ENCODE data around the gene RUVBL1. TPM values are rescaled to one million over a fixed set of nuclear protein-coding genes. Genes with fewer than 3 reads are reported as not detected.

The RUVBL1 gene
- total and polyA plus RNA-seq, 2 of the 4 experiments (the other 2 are of a cell fraction) = 68.7 to 83.3 TPM

DNA sequence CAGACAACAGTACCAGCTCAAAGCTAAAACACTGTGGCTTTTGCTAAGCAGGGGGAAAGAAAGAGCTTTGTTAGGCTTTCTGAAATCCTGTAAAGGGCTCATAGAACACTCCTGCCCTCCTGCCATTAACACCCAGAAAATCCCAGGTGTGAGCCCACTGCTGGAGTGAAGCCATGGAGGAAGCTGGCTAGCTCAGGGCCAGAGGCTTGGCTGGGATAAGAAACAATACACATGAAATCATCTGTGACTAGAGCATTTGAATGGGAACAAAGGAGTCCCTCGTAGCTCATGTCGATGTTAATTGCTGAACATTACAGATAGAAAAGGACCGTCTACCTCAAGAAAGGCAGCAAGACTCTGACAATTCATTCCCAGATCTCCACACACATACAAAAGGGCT is 23.5 kb downstream of the RUVBL1 start:
- Histone ChIP-seq H3K23ac (ENCODE audit: low read depth, low read length) (no peak overlapping the region), H2AFZ (replicated peaks; ENCODE audit: low read length, poor library complexity) (no peak overlapping the region), H3K9ac (ENCODE audit: low read depth, low read length) (no peak overlapping the region), H4K8ac (ENCODE audit: low read depth in 2 of 2, low read length in 2 of 2) (no peak overlapping the region), H3K27ac (ENCODE audit: insufficient read depth, low read length) (no peak overlapping the region), H3K4me1 (ENCODE audit: control insufficient read depth, insufficient read depth, low read length) (peaks cover 2% of the 10 kb centered on the region), H2BK5ac (ENCODE audit: low read depth, low read length, poor library complexity, severe bottlenecking) (no peak overlapping the region), H2AK5ac (ENCODE audit: low read depth, low read length) (no peak overlapping the region), H4K20me1 (ENCODE audit: insufficient read depth, low read length) (no peaks in the 10 kb centered on the region), H3K14ac (replicated peaks; ENCODE audit: low read depth, low read length) (no peak overlapping the region), H4K91ac (ENCODE audit: insufficient read depth, low read depth, low read length) (no peak overlapping the region), H3K9me3 (ENCODE audit: control insufficient read depth, insufficient read depth, low read length) (no peaks in the 10 kb centered on the region), H2BK20ac (ENCODE audit: low read depth, low read length) (no peak overlapping the region), H4K5ac (ENCODE audit: low read depth, low read length) (no peak overlapping the region), H2AK9ac (replicated peaks; ENCODE audit: low read depth, low read length, poor library complexity) (no peak overlapping the region), H2BK15ac (ENCODE audit: low read depth, low read length) (no peak overlapping the region), H2BK120ac (ENCODE audit: low read depth, low read length) (no peak overlapping the region), H3K36me3 (ENCODE audit: control insufficient read depth, insufficient read depth, low read length) (peaks cover 43% of the 10 kb centered on the region), H3K4me3 (ENCODE audit: insufficient read depth, low read depth, low read length) (no peak overlapping the region), H3K27me3 (ENCODE audit: control insufficient read depth, insufficient read depth, low read length) (no peaks in the 10 kb centered on the region), H3K18ac (ENCODE audit: low read depth, low read length) (no peak overlapping the region), H3K4ac (ENCODE audit: low read depth, low read length) (no peak overlapping the region), H3K79me1 (ENCODE audit: low read depth in 1 of 2, low read length in 2 of 2) (peaks cover 3 to 12% of the 10 kb centered on the region in 2 experiments), H3K9me1 (ENCODE audit: insufficient read depth, low read length) (no peaks in the 10 kb centered on the region; the same call in 1 of the 2 replicates), H3K4me2 (ENCODE audit: low read depth, low read length) (no peak overlapping the region), H3K56ac (ENCODE audit: extremely low read depth, insufficient read depth, low read length) (no peak overlapping the region)
- intact Hi-C loops (cut with micrococcal nuclease) = no loop called here
- POLR2A ChIA-PET (ENCODE audit: unreplicated experiment) = no interaction called here
- dilution Hi-C loops (cut with HindIII; ENCODE audit: low sequenced_read_pairs, unreplicated experiment) = no loop called here
- DNase-seq = no peak
- in situ Hi-C loops (cut with MboI; ENCODE audit: low sequenced_read_pairs) = no loop called here
- WGBS, 2 experiments (ENCODE audit: extremely low coverage in 2 of 2, insufficient read length in 1 of 2) = no CpG with 5 or more reads among the region's 3 CpGs
- CTCF ChIA-PET = no interaction called here
- TF ChIP-seq RCOR1 (IDR thresholded peaks at IDR 0.05; ENCODE audit: insufficient replicate concordance, low read length) = no peak
- no peak for TF ChIP-seq POLR2A (IDR thresholded peaks at IDR 0.05; ENCODE audit: low read depth, low read length)
- no peak for TF ChIP-seq FOS (IDR thresholded peaks at IDR 0.05; ENCODE audit: low read depth, low read length)
- no peak for TF ChIP-seq MAFK (IDR thresholded peaks at IDR 0.05; ENCODE audit: low read depth, low read length)
- TF ChIP-seq RFX5 (IDR thresholded peaks at IDR 0.05; ENCODE audit: low read depth, low read length) = no peak
- TF ChIP-seq CEBPB (IDR thresholded peaks at IDR 0.05; ENCODE audit: low read depth, low read length) = no peak
- TF ChIP-seq, protein P1, sequence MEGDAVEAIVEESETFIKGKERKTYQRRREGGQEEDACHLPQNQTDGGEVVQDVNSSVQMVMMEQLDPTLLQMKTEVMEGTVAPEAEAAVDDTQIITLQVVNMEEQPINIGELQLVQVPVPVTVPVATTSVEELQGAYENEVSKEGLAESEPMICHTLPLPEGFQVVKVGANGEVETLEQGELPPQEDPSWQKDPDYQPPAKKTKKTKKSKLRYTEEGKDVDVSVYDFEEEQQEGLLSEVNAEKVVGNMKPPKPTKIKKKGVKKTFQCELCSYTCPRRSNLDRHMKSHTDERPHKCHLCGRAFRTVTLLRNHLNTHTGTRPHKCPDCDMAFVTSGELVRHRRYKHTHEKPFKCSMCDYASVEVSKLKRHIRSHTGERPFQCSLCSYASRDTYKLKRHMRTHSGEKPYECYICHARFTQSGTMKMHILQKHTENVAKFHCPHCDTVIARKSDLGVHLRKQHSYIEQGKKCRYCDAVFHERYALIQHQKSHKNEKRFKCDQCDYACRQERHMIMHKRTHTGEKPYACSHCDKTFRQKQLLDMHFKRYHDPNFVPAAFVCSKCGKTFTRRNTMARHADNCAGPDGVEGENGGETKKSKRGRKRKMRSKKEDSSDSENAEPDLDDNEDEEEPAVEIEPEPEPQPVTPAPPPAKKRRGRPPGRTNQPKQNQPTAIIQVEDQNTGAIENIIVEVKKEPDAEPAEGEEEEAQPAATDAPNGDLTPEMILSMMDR (conservative IDR thresholded peaks at IDR 0.05; ENCODE audit: low read depth, low read length) = no peak
- TF ChIP-seq, protein P2, sequence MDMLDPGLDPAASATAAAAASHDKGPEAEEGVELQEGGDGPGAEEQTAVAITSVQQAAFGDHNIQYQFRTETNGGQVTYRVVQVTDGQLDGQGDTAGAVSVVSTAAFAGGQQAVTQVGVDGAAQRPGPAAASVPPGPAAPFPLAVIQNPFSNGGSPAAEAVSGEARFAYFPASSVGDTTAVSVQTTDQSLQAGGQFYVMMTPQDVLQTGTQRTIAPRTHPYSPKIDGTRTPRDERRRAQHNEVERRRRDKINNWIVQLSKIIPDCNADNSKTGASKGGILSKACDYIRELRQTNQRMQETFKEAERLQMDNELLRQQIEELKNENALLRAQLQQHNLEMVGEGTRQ (IDR thresholded peaks at IDR 0.05; ENCODE audit: low read depth, low read length) = no peak
- ATAC-seq (ENCODE audit: low read depth) = no peak
- BruUV-seq (replicated peaks) = no TSS peak

Data from IMR-90 (cell line).